MM.1S (cell line): ENCODE results near the gene MCOLN2.

Experiments
- DNase-seq: peaks from one replicate; pipeline ENCODE4 v3.0.0-alpha.2; 2015
- H2AFZ ChIP-seq: fragments of 300-600 bp; sonication (generic); 2 replicates; pipeline ENCODE4 v1.6.0; 2016; ENCODE audit warnings: antibody characterized with exemption, low read length
- H3F3A ChIP-seq: fragments of 300-600 bp; sonication (generic); 2 replicates; pipeline ENCODE4 v1.6.1; 2016; ENCODE audit warnings: mild to moderate bottlenecking, antibody characterized with exemption, low read length, moderate library complexity, mixed read lengths; ENCODE audit not compliant: insufficient read depth
- H3K27ac ChIP-seq: fragments of 300-600 bp; sonication (generic); 2 replicates; pipeline ENCODE4 v1.5.1; 2016; ENCODE audit warnings: mild to moderate bottlenecking, low read length
- H3K27me3 ChIP-seq: fragments of 300-600 bp; sonication (generic); replicated peaks from 2 replicates; pipeline ENCODE4 v1.6.0; 2016; ENCODE audit warnings: low read length; ENCODE audit not compliant: insufficient read depth
- H3K36me3 ChIP-seq: fragments of 300-600 bp; sonication (generic); replicated peaks from 2 replicates; pipeline ENCODE4 v1.6.1; 2016; ENCODE audit warnings: mild to moderate bottlenecking, low read length, mixed read lengths; ENCODE audit not compliant: insufficient read depth
- H3K4me1 ChIP-seq: fragments of 300-600 bp; sonication (generic); 2 replicates; pipeline ENCODE4 v1.6.1; 2016; ENCODE audit warnings: low read length, mixed read lengths
- H3K4me2 ChIP-seq: fragments of 300-600 bp; sonication (generic); 2 replicates; pipeline ENCODE4 v1.6.0; 2016; ENCODE audit warnings: low read depth, low read length
- H3K4me3 ChIP-seq: fragments of 300-600 bp; sonication (generic); 2 replicates; pipeline ENCODE4 v1.5.1; 2016; ENCODE audit warnings: low read length, mixed read lengths
- H3K79me2 ChIP-seq: fragments of 300-600 bp; sonication (generic); 2 replicates; pipeline ENCODE4 v1.6.1; 2016; ENCODE audit warnings: mixed run types, low read length, mixed read lengths
- H3K9ac ChIP-seq: fragments of 300-600 bp; sonication (generic); 2 replicates; pipeline ENCODE4 v1.6.1; 2016; ENCODE audit warnings: low read length, mixed read lengths
- H3K9me2 ChIP-seq: fragments of 300-600 bp; sonication (generic); replicated peaks from 2 replicates; pipeline ENCODE4 v1.6.1; 2016; ENCODE audit warnings: mild to moderate bottlenecking, low read length, mixed read lengths; ENCODE audit not compliant: insufficient read depth
- H3K9me3 ChIP-seq: fragments of 300-600 bp; sonication (generic); replicated peaks from 2 replicates; pipeline ENCODE4 v1.6.1; 2016; ENCODE audit warnings: mild to moderate bottlenecking, low read length, mixed read lengths; ENCODE audit not compliant: insufficient read depth
- H4K20me1 ChIP-seq: fragments of 300-600 bp; sonication (generic); 2 replicates; pipeline ENCODE4 v1.6.1; 2016; ENCODE audit warnings: mild to moderate bottlenecking, low read length, moderate library complexity, mixed read lengths; ENCODE audit not compliant: insufficient read depth
- CTCF ChIP-seq: fragments of 300-600 bp; sonication (generic); IDR thresholded peaks from 2 replicates; pipeline ENCODE4 v1.5.1; 2016; ENCODE audit warnings: antibody characterized with exemption, low read length, mixed read lengths
- EZH2 ChIP-seq: fragments of 300-600 bp; sonication (generic); optimal IDR thresholded peaks from 2 replicates; pipeline ENCODE3; 2017; ENCODE audit warnings: low read depth, mild to moderate bottlenecking, antibody characterized with exemption, low read length, mixed read lengths
- EZH2phosphoT487 ChIP-seq: fragments of 300-600 bp; sonication (generic); IDR thresholded peaks from 2 replicates; pipeline ENCODE4 v1.6.1; 2018; ENCODE audit warnings: antibody characterized with exemption, low read length

The MCOLN2 gene

GRCh38 chr1:84890566-84890965 lies 106.3 kb downstream of the MCOLN2 start:
- Histone ChIP-seq H3K9me2 (no peaks in the 10 kb centered on the region), H3K4me3 (no peak overlapping the region), H3K79me2 (no peaks in the 10 kb centered on the region), H2AFZ (no peak overlapping the region), H3F3A (no peaks in the 10 kb centered on the region), H3K9me3 (no peaks in the 10 kb centered on the region), H3K36me3 (no peaks in the 10 kb centered on the region), H3K4me2 (no peak overlapping the region), H3K27me3 (no peaks in the 10 kb centered on the region), H3K9ac (no peak overlapping the region), H3K4me1 (no peaks in the 10 kb centered on the region), H4K20me1 (no peaks in the 10 kb centered on the region), H3K27ac (no peak overlapping the region)
- TF ChIP-seq EZH2phosphoT487, result no peak
- DNase-seq, result no peak

GRCh38 chr1:84889437-84889836 lies 107.5 kb downstream of the MCOLN2 start:
- H3K27ac ChIP-seq, result no peak overlapping the region
- no peaks in the 10 kb centered on the region for H3K4me1 ChIP-seq
- DNase-seq, result no peak
- H3K79me2 ChIP-seq, result no peaks in the 10 kb centered on the region
- no peaks in the 10 kb centered on the region for H3F3A ChIP-seq
- no peaks in the 10 kb centered on the region for H3K9me2 ChIP-seq
- no peaks in the 10 kb centered on the region for H3K27me3 ChIP-seq
- no peaks in the 10 kb centered on the region for H4K20me1 ChIP-seq
- no peak overlapping the region for H2AFZ ChIP-seq
- H3K4me2 ChIP-seq, result no peak overlapping the region
- H3K9me3 ChIP-seq, result no peaks in the 10 kb centered on the region
- no peak overlapping the region for H3K9ac ChIP-seq
- no peaks in the 10 kb centered on the region for H3K36me3 ChIP-seq
- no peak overlapping the region for H3K4me3 ChIP-seq
- TF ChIP-seq EZH2phosphoT487 (no peak), CTCF (no peak), EZH2 (no peak)

GRCh38 chr1:84888753-84889152 lies 108.2 kb downstream of the MCOLN2 start:
- H3K27ac ChIP-seq, result no peak overlapping the region
- H3K27me3 ChIP-seq, result no peaks in the 10 kb centered on the region
- no peaks in the 10 kb centered on the region for H3K36me3 ChIP-seq
- H3K9ac ChIP-seq, result no peak overlapping the region
- TF ChIP-seq CTCF (no peak), EZH2 (no peak), EZH2phosphoT487 (no peak)
- no peaks in the 10 kb centered on the region for H4K20me1 ChIP-seq
- no peak overlapping the region for H2AFZ ChIP-seq
- H3K9me3 ChIP-seq, result no peaks in the 10 kb centered on the region
- H3K4me2 ChIP-seq, result no peak overlapping the region
- H3K4me3 ChIP-seq, result no peak overlapping the region
- H3K79me2 ChIP-seq, result no peaks in the 10 kb centered on the region
- no peak for DNase-seq
- no peaks in the 10 kb centered on the region for H3F3A ChIP-seq
- no peaks in the 10 kb centered on the region for H3K4me1 ChIP-seq
- H3K9me2 ChIP-seq, result no peaks in the 10 kb centered on the region

GRCh38 chr1:84887261-84887934 lies 109.5 kb downstream of the MCOLN2 start:
- Histone ChIP-seq H3K4me3 (no peak overlapping the region), H3K9me2 (no peaks in the 10 kb centered on the region), H3F3A (no peaks in the 10 kb centered on the region), H3K27ac (no peak overlapping the region), H3K9me3 (no peaks in the 10 kb centered on the region), H3K9ac (no peak overlapping the region), H3K27me3 (no peaks in the 10 kb centered on the region), H3K36me3 (no peaks in the 10 kb centered on the region), H3K4me2 (no peak overlapping the region), H3K4me1 (no peaks in the 10 kb centered on the region), H2AFZ (no peak overlapping the region), H4K20me1 (no peaks in the 10 kb centered on the region), H3K79me2 (no peaks in the 10 kb centered on the region)
- TF ChIP-seq EZH2phosphoT487 (no peak), CTCF (no peak), EZH2 (no peak)
- no peak for DNase-seq
